HG03280 (cell line): ENCODE measurements around the gene GRM5.

Experiments used
- ATAC-seq: cut with Tn5 transposase; IDR thresholded peaks from one replicate; pipeline ENCODE4 v1.9.1; 2021; ENCODE audit warnings: mild to moderate bottlenecking, moderate library complexity; ENCODE audit not compliant: unreplicated experiment

Gene GRM5

DNA sequence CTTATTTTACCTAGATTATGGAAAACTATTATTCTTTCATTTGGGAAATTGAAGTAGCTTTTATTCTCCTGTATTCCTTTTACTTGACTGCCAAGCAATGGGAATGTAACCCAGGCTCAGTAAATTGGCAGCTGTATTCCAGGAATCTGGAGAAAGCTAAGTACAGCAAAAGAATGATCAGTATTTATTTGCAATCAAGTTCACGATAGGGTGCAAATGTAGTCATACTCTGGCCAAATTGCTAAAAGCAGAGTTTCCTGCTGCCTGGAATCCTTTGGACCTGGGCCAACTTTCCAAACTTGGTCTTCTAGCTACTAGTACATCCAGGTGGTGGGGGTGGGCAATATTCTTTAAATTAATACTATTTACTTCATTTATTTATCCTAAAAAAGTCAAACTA lies 442.3 kb downstream of the GRM5 start:
- no peak for ATAC-seq

DNA sequence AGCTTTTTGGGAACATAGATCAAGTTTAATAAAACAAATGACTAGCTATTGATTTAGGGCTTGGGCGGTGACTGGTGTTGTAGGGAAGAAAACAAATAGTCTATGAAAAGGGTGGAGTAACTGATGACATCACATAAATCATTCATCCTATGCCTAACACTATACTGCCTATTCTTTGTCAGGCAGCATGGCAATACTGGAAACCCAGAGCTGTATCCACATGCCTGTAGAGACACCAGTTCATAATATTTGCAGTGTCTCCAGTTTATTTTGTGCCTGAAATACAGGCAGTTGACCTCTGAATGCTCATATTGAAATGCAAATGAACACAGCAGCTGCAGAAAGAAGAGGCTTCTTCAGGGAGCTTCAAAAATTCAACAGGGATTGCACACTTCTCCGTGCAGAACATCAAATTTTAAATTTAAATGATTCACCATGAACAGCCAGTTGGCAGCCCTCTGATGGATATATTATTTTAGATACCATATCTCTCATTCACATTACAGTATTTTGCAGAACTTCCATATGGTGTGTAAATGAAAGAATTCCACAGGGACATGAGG lies 445.1 kb downstream of the GRM5 start:
- ATAC-seq, result no peak

DNA sequence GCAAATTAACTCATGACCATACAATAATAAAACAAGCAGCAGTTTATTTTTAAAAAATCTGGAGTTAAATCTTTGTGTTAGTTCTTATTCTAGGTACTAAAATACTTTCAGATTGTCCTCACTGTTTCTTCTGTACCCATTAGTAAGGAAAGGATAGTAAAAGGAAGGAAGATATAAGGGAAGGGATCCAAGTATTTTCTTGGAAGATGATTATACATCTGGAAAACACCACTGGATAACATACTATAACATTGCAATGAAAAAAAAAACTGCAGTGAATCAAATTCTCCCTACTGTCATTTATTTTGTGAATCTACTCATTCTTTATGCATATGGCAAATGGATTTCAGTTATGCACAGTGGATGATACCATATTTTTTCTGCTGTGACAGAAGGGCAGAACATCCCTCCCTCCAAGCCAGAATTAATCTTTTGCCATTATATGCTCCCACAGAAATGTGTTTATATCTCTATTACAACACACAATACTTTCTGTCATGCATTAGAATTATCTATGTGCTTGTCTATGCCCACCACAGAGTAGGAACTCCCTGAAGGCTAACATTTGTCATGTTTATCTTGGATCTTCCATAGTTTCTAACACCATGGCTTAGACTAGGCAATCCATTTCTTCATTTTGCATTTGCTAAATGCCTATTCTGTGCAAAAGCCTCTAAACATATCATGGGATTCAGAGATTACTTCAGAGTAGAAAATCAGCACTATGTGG lies 446.0 kb downstream of the GRM5 start:
- no peak for ATAC-seq

DNA sequence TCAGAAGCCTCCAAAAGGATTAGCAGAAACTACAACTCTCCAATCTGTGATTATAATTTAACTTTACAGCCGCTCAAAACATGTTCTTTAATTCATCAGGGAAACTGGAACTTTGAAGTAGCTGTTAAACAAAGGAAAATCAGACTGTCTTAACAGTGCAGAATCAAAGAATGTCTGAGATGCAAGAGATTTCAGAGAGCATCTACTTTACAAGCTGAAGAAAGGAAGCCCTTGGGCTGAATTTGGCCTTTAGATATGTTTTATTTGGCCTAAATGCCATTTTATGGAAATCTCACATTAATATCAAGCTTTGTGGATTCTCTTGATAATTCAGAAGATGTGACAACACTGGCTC lies 446.7 kb downstream of the GRM5 start:
- ATAC-seq, result no peak

DNA sequence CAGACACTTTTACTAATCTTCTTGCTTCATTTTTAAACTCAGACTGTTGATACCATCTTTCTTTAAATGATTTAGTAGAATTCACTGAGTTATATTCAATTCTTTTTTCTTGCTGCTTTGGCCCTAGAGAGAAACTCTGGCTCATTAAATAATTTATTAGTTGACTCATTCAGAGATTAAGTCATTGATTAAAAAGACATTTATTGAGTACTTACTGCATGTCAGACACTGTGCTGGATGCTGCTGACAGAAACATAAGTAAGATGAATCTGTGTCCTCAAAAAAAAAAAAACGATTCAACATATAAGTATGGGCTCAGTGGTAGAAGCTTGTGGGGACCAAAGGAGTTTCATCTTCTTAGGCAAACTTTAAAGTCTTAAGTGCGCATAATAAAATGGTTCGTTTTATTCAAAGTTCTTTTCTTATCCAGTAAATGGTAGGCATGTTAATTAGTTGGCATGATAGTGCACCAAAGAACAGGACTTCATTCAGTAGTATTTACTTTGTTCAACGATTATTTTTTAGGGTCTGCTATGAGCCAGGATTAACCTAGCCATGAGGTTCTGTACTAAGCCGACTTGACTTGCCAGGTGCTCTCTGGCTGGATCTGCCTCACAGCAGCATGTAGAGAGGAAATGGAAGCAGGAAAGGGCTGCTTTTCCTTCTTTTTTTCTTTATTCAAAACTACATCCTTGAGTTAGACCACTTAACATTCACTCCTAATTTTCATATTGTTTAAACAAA lies 447.3 kb downstream of the GRM5 start:
- ATAC-seq, result no peak

DNA sequence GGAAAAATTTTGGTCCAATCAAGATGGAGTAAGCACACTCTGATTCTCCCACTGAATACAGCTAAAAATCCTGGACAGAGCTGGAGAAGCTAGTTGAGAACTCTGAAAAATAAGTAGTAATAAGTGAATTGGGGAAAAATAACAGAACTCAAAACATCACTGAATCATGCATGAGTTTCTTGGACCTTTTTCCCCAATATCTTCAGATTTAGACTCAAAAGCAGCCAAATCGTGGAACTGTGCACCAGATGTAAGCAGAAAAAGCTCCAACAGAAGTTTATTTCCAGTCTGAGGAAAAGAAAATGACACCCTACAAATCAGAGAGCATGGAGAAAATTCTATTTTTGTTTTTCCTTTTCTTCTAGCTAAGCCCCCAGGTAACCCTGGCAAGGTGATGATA lies 448.6 kb downstream of the GRM5 start:
- no peak for ATAC-seq

DNA sequence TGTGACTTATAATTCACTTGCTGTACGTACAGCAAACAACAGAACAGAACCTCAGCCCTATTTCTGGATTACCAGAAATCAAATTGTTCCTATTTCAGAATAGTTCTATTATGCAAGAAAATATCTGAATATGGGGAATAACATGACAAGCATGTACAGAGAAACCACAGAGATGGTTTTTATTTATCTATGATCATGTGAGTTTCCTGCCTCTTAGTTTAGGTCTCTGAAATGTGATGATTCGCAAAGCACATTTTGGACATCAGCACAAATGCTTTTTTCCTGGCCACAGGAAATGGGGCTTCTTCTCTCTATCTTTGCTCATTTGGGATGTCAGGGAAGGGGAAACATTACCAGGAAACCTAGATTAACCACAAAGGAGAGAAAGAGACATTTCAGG lies 461.5 kb downstream of the GRM5 start:
- ATAC-seq, result no peak

DNA sequence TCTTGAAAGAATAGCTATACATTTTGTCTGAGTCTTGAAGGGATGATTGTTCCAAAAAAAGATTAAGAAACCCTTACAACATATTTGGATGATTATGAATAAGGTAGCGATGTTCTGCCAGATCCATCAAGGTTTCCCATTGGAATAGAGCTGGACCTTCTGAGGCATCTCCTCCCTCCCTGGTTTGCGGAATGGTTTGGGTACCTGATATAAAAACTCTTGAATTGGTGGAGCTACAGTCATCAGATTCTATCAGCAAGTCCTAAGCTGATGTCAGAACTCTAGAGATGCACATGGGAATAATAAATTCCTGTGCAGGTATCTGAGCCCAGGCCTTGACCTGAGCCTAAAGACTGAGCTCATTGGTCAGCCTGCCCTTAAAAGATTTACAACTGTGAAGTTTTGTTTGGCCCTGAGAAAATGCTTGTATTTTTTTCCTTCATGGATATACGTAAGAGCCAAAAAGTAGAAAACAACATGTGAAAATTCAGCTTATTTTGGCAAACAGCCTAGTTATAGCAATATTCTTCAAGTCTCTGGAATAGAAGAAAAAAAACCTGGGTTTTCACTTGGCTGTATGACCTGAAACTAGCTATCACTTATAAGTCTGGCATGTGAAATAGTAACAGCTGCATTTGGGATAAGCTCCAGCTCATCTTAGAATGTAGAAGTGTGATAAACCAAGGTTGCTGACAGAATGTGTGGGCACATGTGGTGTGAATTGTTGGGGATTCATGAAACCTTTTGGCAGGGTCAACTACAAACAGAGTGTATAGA lies 462.5 kb downstream of the GRM5 start:
- ATAC-seq, result no peak

DNA sequence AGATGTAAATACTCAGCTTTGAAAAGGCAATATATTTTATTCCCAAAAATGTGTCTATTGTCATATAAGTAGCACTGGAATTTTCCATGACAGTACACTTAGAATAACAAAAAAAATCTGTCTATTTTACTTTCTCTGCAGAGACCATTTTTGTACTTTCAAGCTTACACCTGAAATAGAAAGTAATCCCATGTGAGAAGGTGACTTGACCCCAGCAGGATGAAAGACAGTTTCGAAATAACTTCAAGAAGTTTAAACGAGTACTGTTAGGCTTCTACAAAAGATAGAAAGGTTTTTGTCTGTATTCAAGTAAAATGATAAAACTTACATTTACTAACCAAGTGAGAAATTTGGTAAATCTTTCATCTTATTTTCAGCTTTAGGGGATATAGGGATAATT lies 468.4 kb downstream of the GRM5 start:
- no peak for ATAC-seq

DNA sequence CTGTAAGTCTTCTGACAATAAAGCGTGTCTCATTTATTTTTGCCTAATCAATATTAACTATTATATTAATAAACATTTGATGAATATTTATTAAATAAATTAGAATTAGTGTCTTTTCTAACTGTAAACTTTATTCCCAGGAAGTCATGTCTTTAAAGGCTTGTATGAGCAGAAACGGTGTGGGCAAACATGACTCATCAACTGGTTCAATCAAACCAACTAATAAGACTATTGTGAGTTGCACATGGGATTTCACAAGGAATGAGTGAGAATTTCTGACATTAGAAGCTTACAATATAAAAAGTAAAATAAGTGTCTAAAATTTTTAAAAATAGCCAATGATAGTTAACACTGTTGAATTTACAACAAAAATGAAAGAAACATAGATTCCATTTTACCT lies 469.0 kb downstream of the GRM5 start:
- no peak for ATAC-seq

DNA sequence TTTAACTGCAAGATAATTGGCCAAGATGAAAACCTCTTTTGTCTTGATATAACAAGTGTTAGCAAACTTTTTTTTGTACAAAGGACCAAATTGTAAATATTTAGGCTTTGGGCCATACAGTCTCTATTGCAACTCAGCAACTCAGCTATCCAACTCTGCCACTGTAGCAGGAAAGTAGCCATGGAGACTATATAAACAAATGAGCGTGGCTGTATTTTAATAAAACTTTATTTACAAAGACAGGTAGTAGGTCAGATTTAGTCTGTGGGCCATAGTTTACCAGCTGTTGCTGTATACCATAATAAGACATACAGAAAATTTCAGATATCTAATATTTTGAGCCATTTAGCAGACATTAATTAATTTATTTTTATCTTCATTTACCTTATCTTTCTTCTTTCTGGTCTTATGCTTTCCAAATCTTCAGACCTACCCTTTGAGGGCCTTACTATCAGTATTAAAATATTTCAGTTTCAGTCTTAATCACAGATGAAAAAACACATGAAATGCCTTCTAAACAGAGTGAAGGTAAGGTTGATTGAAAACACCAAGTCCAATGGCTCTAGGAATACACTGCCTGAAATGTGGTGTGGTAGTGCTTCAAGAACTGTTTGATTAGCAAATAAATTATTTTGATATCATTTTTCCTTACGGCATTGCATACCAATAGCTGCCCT lies 471.4 kb downstream of the GRM5 start:
- ATAC-seq, result no peak

DNA sequence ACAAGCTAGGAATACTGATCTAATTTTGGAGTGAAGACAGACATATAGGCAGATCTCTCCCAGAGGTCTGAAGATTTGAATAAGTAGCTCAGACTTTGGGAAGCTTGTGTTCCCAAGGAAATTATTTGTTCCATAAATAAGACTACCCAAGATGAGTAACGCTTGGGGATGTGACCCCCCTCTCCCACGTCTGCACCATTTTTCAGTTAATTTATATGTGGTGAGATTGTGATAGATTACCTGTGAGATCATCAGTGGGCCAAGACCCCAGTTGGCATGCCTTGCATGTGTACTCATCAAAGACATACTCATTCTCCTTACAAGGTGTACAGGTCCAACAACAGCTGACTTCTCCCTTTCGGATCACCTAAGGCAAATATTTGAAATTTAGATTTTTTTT lies 475.4 kb downstream of the GRM5 start:
- no peak for ATAC-seq

DNA sequence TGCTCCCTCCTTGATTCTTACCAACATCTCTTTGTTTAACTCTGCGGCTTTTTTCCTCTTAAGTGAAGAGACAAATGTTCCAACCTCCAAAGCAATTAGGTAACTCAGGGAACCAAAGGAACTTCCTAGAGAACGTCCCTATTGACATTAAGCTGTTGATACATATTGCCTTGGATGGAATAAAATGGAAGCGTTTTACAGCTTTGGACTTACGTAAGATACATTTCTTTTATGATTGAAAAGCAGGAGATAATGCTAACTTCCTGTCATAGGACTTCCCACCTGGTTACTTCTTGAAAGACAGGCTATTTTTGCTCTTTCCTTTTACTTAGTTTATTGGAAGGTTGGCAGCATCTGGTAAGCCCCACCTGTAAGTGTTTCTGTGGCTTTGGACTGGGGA lies 482.5 kb downstream of the GRM5 start:
- no peak for ATAC-seq

DNA sequence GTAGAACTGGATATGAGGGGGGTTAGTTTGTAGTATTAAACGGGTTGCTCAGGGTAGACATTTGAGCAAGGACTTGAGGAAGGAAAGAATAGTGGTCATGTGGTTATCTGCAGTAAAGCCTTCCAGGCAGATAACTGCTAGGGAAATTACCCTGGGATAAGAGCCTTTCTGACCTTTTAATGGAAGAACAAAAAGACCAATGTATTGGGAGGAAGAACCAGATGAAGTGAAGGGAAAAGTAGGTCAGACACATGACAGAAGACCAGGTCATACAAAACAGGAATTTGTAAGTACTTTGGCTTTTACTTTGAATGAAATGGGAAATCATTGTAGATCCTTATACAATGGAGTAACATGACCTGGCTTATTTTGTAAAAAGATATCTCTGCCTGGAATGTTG lies 486.3 kb downstream of the GRM5 start:
- no peak for ATAC-seq

DNA sequence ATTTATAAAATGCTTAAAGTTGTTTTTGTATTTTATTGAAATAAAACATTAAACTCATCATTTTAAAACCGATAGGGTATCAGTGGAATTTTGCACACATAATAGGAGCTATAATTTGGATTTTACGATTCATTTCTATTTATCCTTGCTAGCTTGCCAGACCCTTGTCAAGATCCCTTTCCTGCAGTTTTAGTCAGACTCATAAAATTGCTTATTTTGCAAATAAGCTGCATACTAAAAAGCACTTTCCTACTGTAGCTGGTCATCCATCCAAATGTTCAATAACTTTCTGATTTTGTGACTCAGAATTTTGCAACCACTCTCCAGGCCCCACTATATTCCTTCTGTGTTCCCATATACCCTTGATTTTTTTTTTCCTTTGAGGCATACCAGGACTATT lies 489.0 kb downstream of the GRM5 start:
- ATAC-seq, result no peak

DNA sequence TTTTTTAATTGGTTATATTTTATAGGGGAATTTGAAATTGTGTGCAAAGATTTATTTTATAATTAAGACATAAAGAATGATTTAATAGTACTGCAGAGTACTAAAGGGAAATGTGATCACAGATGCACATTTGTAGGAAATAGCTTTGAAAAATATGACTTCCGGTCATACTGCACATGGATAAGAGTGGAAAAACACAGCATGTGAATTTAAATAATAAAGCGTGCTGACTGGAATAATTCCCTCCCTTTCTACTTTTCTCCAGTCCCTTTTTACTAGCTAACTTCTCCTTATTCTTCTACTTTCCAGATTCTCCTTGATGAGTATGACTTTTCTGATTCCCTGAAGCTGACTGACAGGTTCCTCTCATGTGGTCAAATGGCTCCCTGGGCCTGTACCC lies 489.9 kb downstream of the GRM5 start:
- ATAC-seq, result no peak

DNA sequence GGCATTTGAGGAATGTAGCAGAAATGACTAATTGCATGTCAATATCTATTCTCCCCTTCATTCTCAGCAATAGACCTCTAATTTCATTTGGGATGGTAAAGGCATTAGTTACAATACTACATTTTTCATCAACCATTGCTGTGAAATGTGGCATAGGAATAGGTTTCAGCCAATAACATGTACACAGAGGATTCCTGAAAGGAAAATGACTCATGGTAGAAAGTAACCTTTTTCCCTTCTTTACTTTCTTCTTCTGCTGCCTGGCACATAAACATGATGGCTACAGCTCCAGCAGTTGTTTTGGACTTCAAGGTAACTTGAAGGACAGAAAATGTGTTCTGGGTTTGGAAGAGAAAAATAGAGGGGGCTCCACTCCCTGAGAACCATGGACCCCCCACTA lies 496.4 kb downstream of the GRM5 start:
- ATAC-seq, result no peak

DNA sequence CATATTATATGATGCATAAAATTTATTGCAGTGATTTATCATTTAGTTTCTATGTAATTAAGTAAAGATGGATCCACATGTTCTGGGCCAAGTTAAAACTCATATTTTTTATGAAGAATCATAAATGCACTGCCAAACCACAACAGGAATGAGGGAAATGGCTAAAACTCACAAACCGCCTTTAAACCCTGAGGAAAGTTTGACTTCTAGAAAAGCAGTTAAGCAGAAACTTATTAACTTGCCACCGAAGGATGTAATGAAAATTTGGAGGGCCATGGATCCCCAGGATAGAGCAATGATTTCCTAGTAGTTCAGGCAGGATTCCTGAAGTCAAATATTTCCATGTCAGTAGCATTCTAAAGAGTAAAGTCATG lies 510.0 kb downstream of the GRM5 start:
- no peak for ATAC-seq

DNA sequence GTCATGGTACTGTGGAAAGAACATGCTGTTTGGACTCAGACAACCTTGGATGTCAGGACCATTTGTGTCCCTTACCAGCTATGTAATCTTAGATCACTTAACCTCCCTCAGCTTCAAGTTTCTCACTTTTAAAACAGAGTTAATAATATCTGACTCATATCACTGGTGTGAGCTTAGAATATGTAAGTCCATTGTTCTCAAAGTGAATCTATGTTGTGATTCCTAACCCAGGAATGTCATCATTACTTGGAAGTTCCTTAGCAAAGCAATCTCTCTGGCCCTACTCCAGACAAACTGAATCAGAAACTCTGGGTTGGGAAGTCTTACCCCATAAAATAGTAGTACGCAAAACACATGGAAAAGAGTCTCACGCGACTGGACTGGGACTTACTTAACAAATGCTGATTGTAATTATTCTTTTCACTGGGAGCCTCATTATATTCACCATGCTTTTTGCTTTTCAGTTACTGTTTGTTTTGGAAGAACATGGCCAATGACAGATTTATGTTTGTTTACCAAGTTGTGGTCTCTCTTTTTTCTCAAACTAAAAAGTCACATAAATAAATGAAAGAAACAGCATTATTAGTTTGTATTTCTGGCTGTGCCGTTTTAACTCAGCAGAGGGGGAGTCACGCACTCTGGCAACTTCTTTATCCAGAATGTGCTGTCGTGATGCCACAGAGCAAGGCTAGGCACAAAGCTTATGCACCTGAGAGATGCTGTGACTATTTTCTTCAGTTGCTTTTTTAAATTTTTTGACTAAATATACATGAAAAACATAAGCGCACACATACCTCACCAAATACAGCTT lies 510.6 kb downstream of the GRM5 start:
- no peak for ATAC-seq

DNA sequence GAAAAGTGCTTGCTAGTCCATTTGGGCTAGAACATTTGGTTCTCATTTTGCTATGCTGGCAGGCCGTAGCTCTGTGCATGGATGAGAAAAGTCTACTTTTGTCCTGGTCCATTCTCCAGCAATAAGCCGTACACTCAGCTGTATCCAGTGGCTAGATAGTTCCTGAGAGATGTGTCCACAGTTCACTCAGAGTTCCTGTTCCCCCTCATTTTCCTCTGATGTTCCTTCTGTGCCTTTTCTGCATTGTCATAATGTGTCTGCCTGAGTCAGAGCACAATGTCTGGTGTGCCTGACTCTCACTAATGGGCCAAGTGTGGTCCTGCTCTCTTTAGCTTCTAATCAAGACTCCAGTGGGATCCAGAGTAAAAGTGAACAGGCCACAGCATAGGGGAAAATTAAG lies 512.6 kb downstream of the GRM5 start:
- no peak for ATAC-seq
